Activated B cell treated with CpG ODN at 0.5 μM for 24 hours (primary cell): ENCODE data around the gene PWP1. TPM values are rescaled to one million over a fixed set of nuclear protein-coding genes. Genes with fewer than 3 reads are reported as not detected.

Experiments
- ATAC-seq: fragments of 200-7000 bp; cut with Tn5 transposase; one replicate; pipeline ENCODE4 v1.10.0; 2021; ENCODE audit warnings: low read depth, mild to moderate bottlenecking, moderate library complexity
- CTCF ChIA-PET: fragments of 350-600 bp; sonication (Branson Sonifier 250); formaldehyde crosslinking; loops from one replicate; lab custom pipeline; 2021; ENCODE audit warnings: antibody characterized with exemption; lab: Charles Lee
- POLR2A ChIA-PET: fragments of 350-600 bp; sonication (Branson Sonifier 250); formaldehyde crosslinking; loops from one replicate; lab custom pipeline; 2021; ENCODE audit warnings: antibody characterized with exemption; lab: Charles Lee
- DNase-seq: peaks from one replicate; pipeline ENCODE4 v3.0.0; 2022
- H3K27ac Mint-ChIP-seq: one replicate; pipeline ENCODE4 v1.8.0; 2020; ENCODE audit warnings: mixed read lengths
- H3K27me3 Mint-ChIP-seq: one replicate; pipeline ENCODE4 v1.8.0; 2021; ENCODE audit warnings: mixed read lengths
- H3K36me3 Mint-ChIP-seq: one replicate; pipeline ENCODE4 v1.8.0; 2021; ENCODE audit warnings: low read depth, mixed read lengths
- H3K4me1 Mint-ChIP-seq: one replicate; pipeline ENCODE4 v1.8.0; 2021; ENCODE audit warnings: mixed read lengths
- H3K4me3 Mint-ChIP-seq: one replicate; pipeline ENCODE4 v1.8.0; 2020; ENCODE audit warnings: mild to moderate bottlenecking, mixed read lengths
- H3K9me3 Mint-ChIP-seq: one replicate; pipeline ENCODE4 v1.8.0; 2020; ENCODE audit warnings: mixed read lengths
- CTCF ChIP-seq: fragments of 200-600 bp; IDR thresholded peaks from one replicate; pipeline ENCODE4 v1.8.0; 2022; ENCODE audit warnings: antibody characterized with exemption, mild to moderate bottlenecking
- intact Hi-C: fragments of 100-400 bp; cut with micrococcal nuclease; formaldehyde crosslinking; loops from one replicate; pipeline ENCODE4 v1.15.1; 2024
- total RNA-seq: library from RNA; stranded (reverse); gene quantifications from 2 replicates; pipeline ENCODE4 v1.2.3, GENCODE V29; 2022

The PWP1 gene
- total RNA-seq, 1 donor from 2014 or later = 53.5 TPM

GRCh38 chr12:107732365-107732764 is 46.8 kb downstream of the PWP1 start:
- H3K27me3 Mint-ChIP-seq = no peaks in the 10 kb centered on the region
- no peak for ATAC-seq
- intact Hi-C loops = no loop called here
- peaks cover 50% of the 10 kb centered on the region for H3K36me3 Mint-ChIP-seq
- H3K27ac Mint-ChIP-seq = peak overlapping the region; percentile 73
- ChIA-PET POLR2A (interaction anchor here (1.0 kb wide), 1 partner anchor 27 kb away, joined by 3 read pairs; no protein-coding TSS in a partner anchor), CTCF (no interaction called here)
- no peak overlapping the region for H3K4me3 Mint-ChIP-seq
- no peak for TF ChIP-seq CTCF
- no peak for DNase-seq
- H3K4me1 Mint-ChIP-seq = peaks cover 77% of the 10 kb centered on the region
- peaks cover 4% of the 10 kb centered on the region for H3K9me3 Mint-ChIP-seq

DNA sequence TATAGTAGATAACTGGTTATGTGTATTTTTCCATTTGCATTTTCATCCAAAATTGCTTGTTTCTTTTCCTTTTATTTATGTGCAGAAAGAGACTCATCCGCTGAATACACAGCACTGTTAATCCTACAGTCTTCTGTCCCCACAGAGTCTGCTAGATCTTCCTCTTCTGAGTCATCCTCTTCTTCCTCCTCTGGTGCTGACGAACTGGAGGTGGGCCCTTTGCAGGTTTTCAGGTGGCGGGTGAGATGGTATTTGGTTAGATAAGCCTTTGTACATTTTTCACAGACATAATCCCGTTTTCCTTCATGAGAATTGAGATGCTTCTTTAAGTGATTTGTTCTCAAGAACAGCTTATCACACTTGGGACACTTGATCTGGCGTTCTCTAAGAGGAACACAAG is 48.5 kb downstream of the PWP1 start:
- ChIA-PET POLR2A (no interaction called here), CTCF (no interaction called here)
- peak overlapping the region; percentile 8 for H3K27ac Mint-ChIP-seq
- no peak for TF ChIP-seq CTCF
- peaks cover 4% of the 10 kb centered on the region for H3K9me3 Mint-ChIP-seq
- DNase-seq (no peak), ATAC-seq (no peak)
- H3K4me1 Mint-ChIP-seq = peaks cover 91% of the 10 kb centered on the region
- peaks cover 68% of the 10 kb centered on the region for H3K36me3 Mint-ChIP-seq
- no peaks in the 10 kb centered on the region for H3K27me3 Mint-ChIP-seq
- intact Hi-C loops = no loop called here
- no peak overlapping the region for H3K4me3 Mint-ChIP-seq

DNA sequence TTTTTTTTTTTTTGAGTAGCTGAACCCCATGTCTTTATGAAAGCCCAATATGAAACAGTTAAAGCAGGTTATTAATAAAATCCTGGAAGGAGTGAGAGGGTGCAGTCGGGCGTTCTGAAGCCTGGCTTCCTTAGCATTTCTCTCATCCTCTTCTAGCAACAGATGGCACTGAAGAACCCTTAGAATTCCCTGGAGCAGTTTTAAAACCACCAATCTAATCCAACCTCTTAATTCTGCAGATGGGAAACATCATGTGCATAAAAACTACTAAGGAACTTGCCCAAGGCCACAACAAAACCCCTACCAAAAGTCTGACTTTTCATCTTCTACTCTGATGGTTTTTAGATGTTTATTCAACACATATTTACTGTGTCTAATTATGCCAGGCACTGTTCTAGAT is 50.2 kb downstream of the PWP1 start:
- peaks cover 81% of the 10 kb centered on the region for H3K36me3 Mint-ChIP-seq
- no peak overlapping the region for H3K4me3 Mint-ChIP-seq
- H3K9me3 Mint-ChIP-seq = peaks cover 4% of the 10 kb centered on the region
- DNase-seq (no peak), ATAC-seq (no peak)
- H3K27ac Mint-ChIP-seq = peak overlapping the region; percentile 93
- POLR2A ChIA-PET = no interaction called here
- peaks cover 81% of the 10 kb centered on the region for H3K4me1 Mint-ChIP-seq
- intact Hi-C loops = loop anchor here (5.0 kb wide), 1 partner anchor 33 kb away; no protein-coding TSS in a partner anchor
- CTCF ChIA-PET = interaction anchor here (2.2 kb wide), 1 partner anchor 149 kb away, joined by 6 read pairs; no protein-coding TSS in a partner anchor
- no peaks in the 10 kb centered on the region for H3K27me3 Mint-ChIP-seq
- no peak for TF ChIP-seq CTCF

DNA sequence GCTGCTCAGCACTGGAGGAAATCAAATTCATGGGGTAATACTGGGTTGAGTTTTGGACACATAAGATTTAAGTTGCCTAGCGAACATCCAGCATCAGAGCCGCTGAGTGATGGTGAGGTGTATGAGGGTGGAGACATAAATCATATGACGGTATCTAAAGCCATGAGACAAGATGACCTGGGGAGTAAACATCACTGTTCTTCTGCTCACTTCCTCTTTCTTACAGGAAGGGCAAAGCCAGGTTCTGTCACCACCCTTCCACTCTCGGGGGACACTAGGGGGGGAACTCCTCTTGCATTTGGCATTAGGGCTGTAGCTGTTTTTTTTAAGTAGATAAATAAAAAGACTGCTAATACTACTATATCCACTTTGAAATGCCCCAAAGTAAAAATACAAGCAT is 51.3 kb downstream of the PWP1 start:
- DNase-seq (peak; percentile 53), ATAC-seq (peak; percentile 99)
- TF ChIP-seq CTCF = no peak
- H3K4me1 Mint-ChIP-seq = peaks cover 72% of the 10 kb centered on the region
- peak overlapping the region; percentile 53 for H3K4me3 Mint-ChIP-seq
- ChIA-PET POLR2A (interaction anchor here (0.6 to 1.5 kb wide), 7 partner anchors 12 to 183 kb away, joined by 3 to 9 read pairs (median 4); partner anchors contain the start of gene PWP1), CTCF (interaction anchor here (0.5 to 2.2 kb wide), 4 partner anchors 23 to 191 kb away, joined by 3 to 6 read pairs (median 3); no protein-coding TSS in a partner anchor)
- H3K27ac Mint-ChIP-seq = peak overlapping the region; percentile 93
- intact Hi-C loops = loop anchor here (1.0 to 5.0 kb wide), 5 partner anchors 24 to 824 kb away; partner anchors contain the start of genes PRDM4, PWP1 and SART3
- H3K27me3 Mint-ChIP-seq = no peaks in the 10 kb centered on the region
- peaks cover 4% of the 10 kb centered on the region for H3K9me3 Mint-ChIP-seq
- H3K36me3 Mint-ChIP-seq = peaks cover 91% of the 10 kb centered on the region

DNA sequence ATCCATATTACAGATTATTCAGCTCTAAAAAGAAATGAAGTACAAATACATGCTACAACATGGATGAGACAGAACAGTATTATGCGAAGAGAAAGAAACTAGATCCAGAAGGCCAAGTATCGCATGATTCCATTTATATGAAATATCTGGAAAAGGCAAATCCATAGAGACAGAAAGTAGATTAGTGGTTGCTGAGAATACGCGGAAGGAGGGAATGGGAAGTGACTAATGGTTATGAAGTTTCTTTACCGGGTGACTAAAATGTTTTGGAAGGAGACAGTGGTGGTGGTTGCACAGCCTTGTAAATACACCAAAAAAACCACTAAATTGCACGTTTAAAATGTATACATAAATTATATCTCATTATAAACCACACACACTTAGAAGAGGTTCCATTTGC is 62.9 kb downstream of the PWP1 start:
- H3K27me3 Mint-ChIP-seq = no peaks in the 10 kb centered on the region
- no peak for ATAC-seq
- no peaks in the 10 kb centered on the region for H3K4me1 Mint-ChIP-seq
- intact Hi-C loops = no loop called here
- TF ChIP-seq CTCF = no peak
- no peak overlapping the region for H3K27ac Mint-ChIP-seq
- CTCF ChIA-PET = no interaction called here
- no peaks in the 10 kb centered on the region for H3K9me3 Mint-ChIP-seq
- POLR2A ChIA-PET = interaction anchor here (1.0 kb wide), 1 partner anchor 11 kb away, joined by 3 read pairs; no protein-coding TSS in a partner anchor
- peaks cover 35% of the 10 kb centered on the region for H3K36me3 Mint-ChIP-seq
- no peak for DNase-seq
- H3K4me3 Mint-ChIP-seq = no peak overlapping the region
